ENCODE results near the gene NUMA1. TPM values are rescaled to one million over a fixed set of nuclear protein-coding genes. Genes with fewer than 3 reads are reported as not detected.

NUMA1 gene
- total and polyA plus RNA-seq, 9 of the 15 experiments (the other 6 are each of a cell fraction or from before 2014, with no cell fraction given): 4.1 to 104 (median 51.2) TPM

DNA sequence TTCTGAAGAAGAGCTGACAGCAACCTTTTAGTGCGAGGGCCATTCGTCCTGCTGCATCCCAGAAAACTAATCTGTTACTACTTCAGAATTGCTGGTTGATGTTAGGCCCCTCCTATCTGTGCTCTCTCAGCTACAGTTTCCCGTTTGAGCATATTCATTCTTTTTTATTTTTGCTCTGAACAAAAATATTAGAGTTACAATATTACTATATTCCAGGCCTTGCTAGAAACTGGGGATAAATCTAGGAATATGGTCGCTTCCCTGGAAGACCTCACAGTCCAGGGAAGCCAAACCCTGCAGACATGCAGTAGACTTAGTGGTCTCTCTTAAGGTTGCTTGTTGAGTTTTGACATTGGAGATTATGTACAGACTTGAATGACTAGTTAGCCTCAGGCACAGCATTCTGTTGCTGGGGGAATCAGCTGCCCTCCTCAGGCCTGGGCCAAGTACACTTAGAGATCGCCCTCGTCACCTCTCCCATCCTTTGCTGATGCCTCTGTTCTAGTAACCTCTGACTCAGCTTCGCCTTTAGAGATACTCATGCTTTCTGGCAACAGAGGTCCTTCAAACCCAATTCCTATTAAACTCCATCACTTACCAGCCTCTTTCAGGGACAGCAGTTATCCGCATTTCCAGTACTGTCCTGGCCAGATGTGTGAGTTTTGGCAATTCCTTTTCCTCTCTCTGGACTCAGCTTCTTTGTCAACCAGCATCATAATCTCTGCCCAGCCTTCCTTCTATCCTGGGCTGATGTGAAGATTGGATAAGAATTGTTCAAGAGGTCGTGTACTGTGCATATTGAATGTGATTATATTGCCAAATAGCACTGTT is 32.9 kb upstream of the NUMA1 start (continued):
- TF ChIP-seq, protein P1, sequence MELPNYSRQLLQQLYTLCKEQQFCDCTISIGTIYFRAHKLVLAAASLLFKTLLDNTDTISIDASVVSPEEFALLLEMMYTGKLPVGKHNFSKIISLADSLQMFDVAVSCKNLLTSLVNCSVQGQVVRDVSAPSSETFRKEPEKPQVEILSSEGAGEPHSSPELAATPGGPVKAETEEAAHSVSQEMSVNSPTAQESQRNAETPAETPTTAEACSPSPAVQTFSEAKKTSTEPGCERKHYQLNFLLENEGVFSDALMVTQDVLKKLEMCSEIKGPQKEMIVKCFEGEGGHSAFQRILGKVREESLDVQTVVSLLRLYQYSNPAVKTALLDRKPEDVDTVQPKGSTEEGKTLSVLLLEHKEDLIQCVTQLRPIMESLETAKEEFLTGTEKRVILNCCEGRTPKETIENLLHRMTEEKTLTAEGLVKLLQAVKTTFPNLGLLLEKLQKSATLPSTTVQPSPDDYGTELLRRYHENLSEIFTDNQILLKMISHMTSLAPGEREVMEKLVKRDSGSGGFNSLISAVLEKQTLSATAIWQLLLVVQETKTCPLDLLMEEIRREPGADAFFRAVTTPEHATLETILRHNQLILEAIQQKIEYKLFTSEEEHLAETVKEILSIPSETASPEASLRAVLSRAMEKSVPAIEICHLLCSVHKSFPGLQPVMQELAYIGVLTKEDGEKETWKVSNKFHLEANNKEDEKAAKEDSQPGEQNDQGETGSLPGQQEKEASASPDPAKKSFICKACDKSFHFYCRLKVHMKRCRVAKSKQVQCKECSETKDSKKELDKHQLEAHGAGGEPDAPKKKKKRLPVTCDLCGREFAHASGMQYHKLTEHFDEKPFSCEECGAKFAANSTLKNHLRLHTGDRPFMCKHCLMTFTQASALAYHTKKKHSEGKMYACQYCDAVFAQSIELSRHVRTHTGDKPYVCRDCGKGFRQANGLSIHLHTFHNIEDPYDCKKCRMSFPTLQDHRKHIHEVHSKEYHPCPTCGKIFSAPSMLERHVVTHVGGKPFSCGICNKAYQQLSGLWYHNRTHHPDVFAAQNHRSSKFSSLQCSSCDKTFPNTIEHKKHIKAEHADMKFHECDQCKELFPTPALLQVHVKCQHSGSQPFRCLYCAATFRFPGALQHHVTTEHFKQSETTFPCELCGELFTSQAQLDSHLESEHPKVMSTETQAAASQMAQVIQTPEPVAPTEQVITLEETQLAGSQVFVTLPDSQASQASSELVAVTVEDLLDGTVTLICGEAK (IDR thresholded peaks at IDR 0.05): no peak
- TF ChIP-seq, protein P1 (CRISPR knock-in tag; IDR thresholded peaks at IDR 0.05): no peak
- TF ChIP-seq, protein P2, sequence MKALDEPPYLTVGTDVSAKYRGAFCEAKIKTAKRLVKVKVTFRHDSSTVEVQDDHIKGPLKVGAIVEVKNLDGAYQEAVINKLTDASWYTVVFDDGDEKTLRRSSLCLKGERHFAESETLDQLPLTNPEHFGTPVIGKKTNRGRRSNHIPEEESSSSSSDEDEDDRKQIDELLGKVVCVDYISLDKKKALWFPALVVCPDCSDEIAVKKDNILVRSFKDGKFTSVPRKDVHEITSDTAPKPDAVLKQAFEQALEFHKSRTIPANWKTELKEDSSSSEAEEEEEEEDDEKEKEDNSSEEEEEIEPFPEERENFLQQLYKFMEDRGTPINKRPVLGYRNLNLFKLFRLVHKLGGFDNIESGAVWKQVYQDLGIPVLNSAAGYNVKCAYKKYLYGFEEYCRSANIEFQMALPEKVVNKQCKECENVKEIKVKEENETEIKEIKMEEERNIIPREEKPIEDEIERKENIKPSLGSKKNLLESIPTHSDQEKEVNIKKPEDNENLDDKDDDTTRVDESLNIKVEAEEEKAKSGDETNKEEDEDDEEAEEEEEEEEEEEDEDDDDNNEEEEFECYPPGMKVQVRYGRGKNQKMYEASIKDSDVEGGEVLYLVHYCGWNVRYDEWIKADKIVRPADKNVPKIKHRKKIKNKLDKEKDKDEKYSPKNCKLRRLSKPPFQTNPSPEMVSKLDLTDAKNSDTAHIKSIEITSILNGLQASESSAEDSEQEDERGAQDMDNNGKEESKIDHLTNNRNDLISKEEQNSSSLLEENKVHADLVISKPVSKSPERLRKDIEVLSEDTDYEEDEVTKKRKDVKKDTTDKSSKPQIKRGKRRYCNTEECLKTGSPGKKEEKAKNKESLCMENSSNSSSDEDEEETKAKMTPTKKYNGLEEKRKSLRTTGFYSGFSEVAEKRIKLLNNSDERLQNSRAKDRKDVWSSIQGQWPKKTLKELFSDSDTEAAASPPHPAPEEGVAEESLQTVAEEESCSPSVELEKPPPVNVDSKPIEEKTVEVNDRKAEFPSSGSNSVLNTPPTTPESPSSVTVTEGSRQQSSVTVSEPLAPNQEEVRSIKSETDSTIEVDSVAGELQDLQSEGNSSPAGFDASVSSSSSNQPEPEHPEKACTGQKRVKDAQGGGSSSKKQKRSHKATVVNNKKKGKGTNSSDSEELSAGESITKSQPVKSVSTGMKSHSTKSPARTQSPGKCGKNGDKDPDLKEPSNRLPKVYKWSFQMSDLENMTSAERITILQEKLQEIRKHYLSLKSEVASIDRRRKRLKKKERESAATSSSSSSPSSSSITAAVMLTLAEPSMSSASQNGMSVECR (CRISPR knock-in tag; IDR thresholded peaks at IDR 0.05): 0 out of 2 replicates have a peak, but pooled peaks have one; percentile 36
- no peak for TF ChIP-seq HDGF (IDR thresholded peaks at IDR 0.05)
- TF ChIP-seq RAD21 (CRISPR knock-in tag; conservative IDR thresholded peaks at IDR 0.05 in 1 of 2, IDR thresholded peaks at IDR 0.05 in 1 of 2): 0 out of 4 replicates have a peak, but pooled peaks of 1 of the 2 experiments have one; percentile 1
- TF ChIP-seq RFX7 (CRISPR knock-in tag; IDR thresholded peaks at IDR 0.05): peak; percentile 49; the same call in 1 of the 2 replicates
- TF ChIP-seq GABPA (tag; conservative IDR thresholded peaks at IDR 0.05; ENCODE audit: low read depth): peak; percentile 80; the same call in 1 of the 2 replicates
- peak; percentile 54 for TF ChIP-seq CHD1 (IDR thresholded peaks at IDR 0.05; ENCODE audit: low read length)
- TF ChIP-seq MCM2 (IDR thresholded peaks at IDR 0.05; ENCODE audit: low read depth): no peak
- 0 out of 2 replicates have a peak, but pooled peaks have one; percentile 3 for TF ChIP-seq RAD51 (IDR thresholded peaks at IDR 0.05; ENCODE audit: borderline replicate concordance, low read depth)
- TF ChIP-seq ZC3H4 (CRISPR knock-in tag; IDR thresholded peaks at IDR 0.05; ENCODE audit: borderline replicate concordance): peak; percentile 71; the same call in 1 of the 2 replicates

All from K562 (cell line).